Liver (tissue), 9 donors: ENCODE results near the gene DCTN5. TPM values are rescaled to one million over a fixed set of nuclear protein-coding genes. Genes with fewer than 3 reads are reported as not detected.
A peak's percentile ranks its signal among the peaks of the same experiment; 100 is the strongest.

Experiments used
- DNase-seq: peaks from one replicate; pipeline ENCODE4 v3.0.0-alpha.2; 2017; ENCODE audit warnings: low spot score
- H3K27ac ChIP-seq, 2 donors: one replicate each; pipeline ENCODE4 v1.7.0; 2013; ENCODE audit warnings: inconsistent platforms in 2 of 2, low read length in 2 of 2, control low read depth in 1 of 2, low read depth in 1 of 2, mild to moderate bottlenecking in 1 of 2
- H3K27me3 ChIP-seq, 4 donors: one replicate each; pipeline versions ENCODE4 v1.6.1 to v1.7.0; 2013; ENCODE audit warnings: low read length in 3 of 4, inconsistent platforms in 1 of 4, mild to moderate bottlenecking in 1 of 4, moderate library complexity in 1 of 4; ENCODE audit not compliant: control insufficient read depth in 4 of 4, insufficient read depth in 4 of 4
- H3K36me3 ChIP-seq, 4 donors: one replicate each; pipeline versions ENCODE4 v1.6.1 to v1.7.0; 2013; ENCODE audit warnings: low read length in 3 of 4, mild to moderate bottlenecking in 3 of 4, low read depth in 1 of 4, moderate library complexity in 1 of 4; ENCODE audit not compliant: control insufficient read depth in 4 of 4, insufficient read depth in 3 of 4
- H3K4me1 ChIP-seq, 4 donors: one replicate each; pipeline versions ENCODE4 v1.6.1 to v1.7.0; 2013; ENCODE audit warnings: low read length in 3 of 4, mild to moderate bottlenecking in 3 of 4, moderate library complexity in 1 of 4; ENCODE audit not compliant: control insufficient read depth in 4 of 4, insufficient read depth in 4 of 4
- H3K4me3 ChIP-seq, 3 donors: one replicate each; pipeline versions ENCODE4 v1.6.1 to v1.7.0; 2013; ENCODE audit warnings: low read length in 3 of 3, control low read depth in 1 of 3, low read depth in 1 of 3, mild to moderate bottlenecking in 1 of 3
- H3K9ac ChIP-seq, 2 donors: one replicate each; pipeline ENCODE4 v1.7.0; 2013; ENCODE audit warnings: low read length in 2 of 2, mild to moderate bottlenecking in 2 of 2, moderate library complexity in 2 of 2, control low read depth in 1 of 2, low read depth in 1 of 2
- H3K9me3 ChIP-seq, 4 donors: one replicate each; pipeline versions ENCODE4 v1.6.1 to v1.7.0; 2013; ENCODE audit warnings: low read length in 3 of 4; ENCODE audit not compliant: control insufficient read depth in 4 of 4
- ATF3 ChIP-seq: IDR thresholded peaks from 2 replicates; pipeline ENCODE4 v1.6.1; 2016; ENCODE audit warnings: antibody characterized with exemption
- CTCF ChIP-seq: fragments of 150-350 bp; IDR thresholded peaks from 2 replicates; pipeline ENCODE4 v1.5.1; 2017; ENCODE audit warnings: improper control_type of control experiment, low read depth, low read length; ENCODE audit not compliant: missing input control
- EGR1 ChIP-seq, 2 donors: IDR thresholded peaks; 2 replicates each; pipeline ENCODE4 v1.6.1; 2016 to 2018; ENCODE audit warnings: antibody characterized with exemption in 2 of 2, low read depth in 2 of 2
- FOXA1 ChIP-seq: IDR thresholded peaks from 2 replicates; pipeline ENCODE4 v1.6.1; 2016; ENCODE audit warnings: antibody characterized with exemption
- FOXA2 ChIP-seq: IDR thresholded peaks from 2 replicates; pipeline ENCODE4 v1.6.1; 2016; ENCODE audit warnings: antibody characterized with exemption
- GABPA ChIP-seq, 2 donors: IDR thresholded peaks in 1 of 2; conservative IDR thresholded peaks in 1 of 2; 2 replicates each; pipeline ENCODE4 v1.6.1; 2016; ENCODE audit warnings: antibody characterized with exemption in 2 of 2, mild to moderate bottlenecking in 1 of 2, moderate library complexity in 1 of 2
- HNF4A ChIP-seq, 2 donors: conservative IDR thresholded peaks; 2 replicates each; pipeline ENCODE4 v1.6.1; 2016; ENCODE audit warnings: antibody characterized with exemption in 2 of 2, mild to moderate bottlenecking in 2 of 2
- HNF4G ChIP-seq: IDR thresholded peaks from 2 replicates; pipeline ENCODE4 v1.6.1; 2016; ENCODE audit warnings: antibody characterized with exemption
- JUND ChIP-seq, 2 donors: IDR thresholded peaks; 2 replicates each; pipeline ENCODE4 v1.6.1; 2016; ENCODE audit warnings: antibody characterized with exemption in 2 of 2
- MAX ChIP-seq: IDR thresholded peaks from 2 replicates; pipeline ENCODE4 v1.6.1; 2016; ENCODE audit warnings: antibody characterized with exemption
- NR2F2 ChIP-seq: IDR thresholded peaks from 2 replicates; pipeline ENCODE4 v1.6.1; 2016; ENCODE audit warnings: antibody characterized with exemption
- RAD21 ChIP-seq, 2 donors: IDR thresholded peaks; 2 replicates each; pipeline ENCODE4 v1.6.1; 2016; ENCODE audit warnings: antibody characterized with exemption in 2 of 2, mild to moderate bottlenecking in 2 of 2
- REST ChIP-seq: IDR thresholded peaks from 2 replicates; pipeline ENCODE4 v1.6.1; 2016; ENCODE audit warnings: antibody characterized with exemption, mild to moderate bottlenecking
- RXRA ChIP-seq, 2 donors: IDR thresholded peaks; 2 replicates each; pipeline ENCODE4 v1.6.1; 2017 to 2018; ENCODE audit warnings: antibody characterized with exemption in 2 of 2, mild to moderate bottlenecking in 1 of 2
- SP1 ChIP-seq: IDR thresholded peaks from 2 replicates; pipeline ENCODE4 v1.6.1; 2018; ENCODE audit warnings: antibody characterized with exemption, mild to moderate bottlenecking
- TAF1 ChIP-seq: conservative IDR thresholded peaks from 2 replicates; pipeline ENCODE4 v1.6.1; 2016; ENCODE audit warnings: antibody characterized with exemption, mild to moderate bottlenecking
- YY1 ChIP-seq: IDR thresholded peaks from 2 replicates; pipeline ENCODE4 v1.6.1; 2016; ENCODE audit warnings: antibody characterized with exemption, mild to moderate bottlenecking
- ZBTB33 ChIP-seq: IDR thresholded peaks from 2 replicates; pipeline ENCODE4 v1.6.1; 2016; ENCODE audit warnings: antibody characterized with exemption
- WGBS: extraction: QIAGEN DNeasy Blood & Tissue Kit; methylation state at CpG from one replicate; pipeline ENCODE4 v1.1.7; 2013; 5-methylcytosine and 5-hydroxymethylcytosine counted together
- polyA plus RNA-seq, 2 donors: library from polyadenylated mRNA; stranded (reverse) in 1 of 2; unstranded in 1 of 2; fragments of 200-250 nt in 1 of 2; fragments of >200 nt in 1 of 2; fragmentation: Nextera tagmentation in 1 of 2; extraction: Ambion mirVana in 1 of 2; gene quantifications; one replicate each; pipeline versions ENCODE4 v1.2.1 to v1.2.3, GENCODE V29; 2013 to 2015
- total RNA-seq, 2 donors: library from RNA; depleted of rRNA; stranded (reverse); fragments of >200 nt; gene quantifications; one replicate each; pipeline ENCODE4 v1.2.3, GENCODE V29; 2014
- donor health status: healthy.
- donor health status: healthy.
- donor health status: healthy.
- donor health status: healthy.
- donor health status: healthy.

DCTN5 gene
- total and polyA plus RNA-seq, 4 donors: 8.3 to 20.9 (median 16.0) TPM

- no peak for DNase-seq
- H3K27ac ChIP-seq: peak overlapping the region; percentile 74 to 80
- H3K36me3 ChIP-seq: peaks cover 1 to 31% (median 20%) of the 10 kb centered on the region in 4 donors
- H3K4me1 ChIP-seq: peaks cover 3 to 17% (median 13%) of the 10 kb centered on the region in 4 donors
- H3K9ac ChIP-seq: peak overlapping the region; percentile 82 to 93
- peak; percentile 34 to 41 for TF ChIP-seq HNF4A (conservative IDR thresholded peaks at IDR 0.05)
- TF ChIP-seq MAX: no peak
- WGBS: 16% methylated on average over 34 of the region's 34 CpGs
- no peaks in the 10 kb centered on the region for H3K27me3 ChIP-seq
- no peaks in the 10 kb centered on the region for H3K9me3 ChIP-seq
- H3K4me3 ChIP-seq: peak overlapping the region; percentile 72 to 100 (median 100)
Observed at GRCh38 chr16:23595246-23595950, 45.9 kb upstream of the DCTN5 start.

GRCh38 chr16:23595951-23596720 lies 45.1 kb upstream of the DCTN5 start, which contains the start of gene NDUFAB1:
Gene NDUFAB1 (minus strand): TSS chr16:23596316. CDS start chr16:23596290, 26 bp downstream.
- Histone ChIP-seq H3K27me3 (no peaks in the 10 kb centered on the region), H3K27ac (peak within 1 kb of the TSS; percentile 74 to 80), H3K9me3 (no peaks in the 10 kb centered on the region), H3K4me3 (peak within 1 kb of the TSS; percentile 72 to 100 (median 100)), H3K4me1 (peaks cover 3 to 17% (median 13%) of the 10 kb centered on the region in 4 donors), H3K36me3 (peaks cover 1 to 27% (median 14%) of the 10 kb centered on the region in 4 donors), H3K9ac (peak within 1 kb of the TSS; percentile 82 to 93)
- peak; percentile 95 for DNase-seq
- TF ChIP-seq REST (no peak), NR2F2 (no peak), TAF1 (no peak), SP1 (peak; percentile 6), GABPA (IDR thresholded peaks at IDR 0.05 in 1 of 2, conservative IDR thresholded peaks at IDR 0.05 in 1 of 2) (peak in 1 of 2 donors; percentile 92), JUND (IDR thresholded peaks at IDR 0.05) (no peak), ZBTB33 (no peak), FOXA2 (no peak), HNF4A (conservative IDR thresholded peaks at IDR 0.05) (peak in 1 of 2 donors; percentile 6), FOXA1 (no peak), YY1 (peak; percentile 94), ATF3 (no peak), CTCF (peak; percentile 100), RAD21 (IDR thresholded peaks at IDR 0.05) (peak; percentile 40 to 62), HNF4G (no peak), MAX (no peak), RXRA (IDR thresholded peaks at IDR 0.05) (no peak), EGR1 (IDR thresholded peaks at IDR 0.05; ENCODE audit: low read depth in 2 of 2) (no peak)
- 1% methylated on average over 67 of the region's 67 CpGs for whole genome bisulfite sequencing
